Measurements from ENCODE around the gene CC2D1A.

The CC2D1A gene

DNA sequence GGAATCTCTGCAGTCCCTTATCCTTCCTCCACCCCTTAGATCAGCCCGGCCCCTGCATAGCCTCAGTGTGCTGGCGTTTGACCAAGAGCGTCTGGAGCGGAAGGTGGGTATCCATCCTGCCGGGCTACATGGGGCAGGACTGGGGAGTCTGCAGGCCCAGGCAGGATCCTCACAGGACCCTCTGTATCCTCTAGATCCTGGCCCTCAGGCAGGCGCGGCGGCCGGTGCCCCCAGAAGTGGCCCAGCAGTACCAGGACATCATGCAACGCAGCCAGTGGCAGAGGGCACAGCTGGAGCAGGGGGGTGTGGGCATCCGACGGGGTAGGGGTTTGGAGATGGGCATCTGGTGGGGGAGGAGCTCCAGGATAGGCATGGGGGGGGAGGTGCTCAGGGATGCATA is 23.3 kb downstream of the CC2D1A start:
- no peak for TF ChIP-seq ZBTB7A (IDR thresholded peaks at IDR 0.05; ENCODE audit: low read depth)
- no peak for TF ChIP-seq EP300 (IDR thresholded peaks at IDR 0.05; ENCODE audit: borderline replicate concordance)
- TF ChIP-seq, protein P1, sequence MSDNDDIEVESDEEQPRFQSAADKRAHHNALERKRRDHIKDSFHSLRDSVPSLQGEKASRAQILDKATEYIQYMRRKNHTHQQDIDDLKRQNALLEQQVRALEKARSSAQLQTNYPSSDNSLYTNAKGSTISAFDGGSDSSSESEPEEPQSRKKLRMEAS (IDR thresholded peaks at IDR 0.05): no peak
- TF ChIP-seq RAD21 (IDR thresholded peaks at IDR 0.05; ENCODE audit: low read depth): no peak
- no peak for TF ChIP-seq EGR1 (IDR thresholded peaks at IDR 0.05)
- no peak for TF ChIP-seq NFIC (IDR thresholded peaks at IDR 0.05)
- no peak for TF ChIP-seq TAF1 (IDR thresholded peaks at IDR 0.05; ENCODE audit: low read depth)
- TF ChIP-seq, protein P2, sequence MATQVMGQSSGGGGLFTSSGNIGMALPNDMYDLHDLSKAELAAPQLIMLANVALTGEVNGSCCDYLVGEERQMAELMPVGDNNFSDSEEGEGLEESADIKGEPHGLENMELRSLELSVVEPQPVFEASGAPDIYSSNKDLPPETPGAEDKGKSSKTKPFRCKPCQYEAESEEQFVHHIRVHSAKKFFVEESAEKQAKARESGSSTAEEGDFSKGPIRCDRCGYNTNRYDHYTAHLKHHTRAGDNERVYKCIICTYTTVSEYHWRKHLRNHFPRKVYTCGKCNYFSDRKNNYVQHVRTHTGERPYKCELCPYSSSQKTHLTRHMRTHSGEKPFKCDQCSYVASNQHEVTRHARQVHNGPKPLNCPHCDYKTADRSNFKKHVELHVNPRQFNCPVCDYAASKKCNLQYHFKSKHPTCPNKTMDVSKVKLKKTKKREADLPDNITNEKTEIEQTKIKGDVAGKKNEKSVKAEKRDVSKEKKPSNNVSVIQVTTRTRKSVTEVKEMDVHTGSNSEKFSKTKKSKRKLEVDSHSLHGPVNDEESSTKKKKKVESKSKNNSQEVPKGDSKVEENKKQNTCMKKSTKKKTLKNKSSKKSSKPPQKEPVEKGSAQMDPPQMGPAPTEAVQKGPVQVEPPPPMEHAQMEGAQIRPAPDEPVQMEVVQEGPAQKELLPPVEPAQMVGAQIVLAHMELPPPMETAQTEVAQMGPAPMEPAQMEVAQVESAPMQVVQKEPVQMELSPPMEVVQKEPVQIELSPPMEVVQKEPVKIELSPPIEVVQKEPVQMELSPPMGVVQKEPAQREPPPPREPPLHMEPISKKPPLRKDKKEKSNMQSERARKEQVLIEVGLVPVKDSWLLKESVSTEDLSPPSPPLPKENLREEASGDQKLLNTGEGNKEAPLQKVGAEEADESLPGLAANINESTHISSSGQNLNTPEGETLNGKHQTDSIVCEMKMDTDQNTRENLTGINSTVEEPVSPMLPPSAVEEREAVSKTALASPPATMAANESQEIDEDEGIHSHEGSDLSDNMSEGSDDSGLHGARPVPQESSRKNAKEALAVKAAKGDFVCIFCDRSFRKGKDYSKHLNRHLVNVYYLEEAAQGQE (IDR thresholded peaks at IDR 0.05; ENCODE audit: low read depth): no peak
- TF ChIP-seq, protein P3, sequence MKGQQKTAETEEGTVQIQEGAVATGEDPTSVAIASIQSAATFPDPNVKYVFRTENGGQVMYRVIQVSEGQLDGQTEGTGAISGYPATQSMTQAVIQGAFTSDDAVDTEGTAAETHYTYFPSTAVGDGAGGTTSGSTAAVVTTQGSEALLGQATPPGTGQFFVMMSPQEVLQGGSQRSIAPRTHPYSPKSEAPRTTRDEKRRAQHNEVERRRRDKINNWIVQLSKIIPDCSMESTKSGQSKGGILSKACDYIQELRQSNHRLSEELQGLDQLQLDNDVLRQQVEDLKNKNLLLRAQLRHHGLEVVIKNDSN (IDR thresholded peaks at IDR 0.05): no peak

DNA sequence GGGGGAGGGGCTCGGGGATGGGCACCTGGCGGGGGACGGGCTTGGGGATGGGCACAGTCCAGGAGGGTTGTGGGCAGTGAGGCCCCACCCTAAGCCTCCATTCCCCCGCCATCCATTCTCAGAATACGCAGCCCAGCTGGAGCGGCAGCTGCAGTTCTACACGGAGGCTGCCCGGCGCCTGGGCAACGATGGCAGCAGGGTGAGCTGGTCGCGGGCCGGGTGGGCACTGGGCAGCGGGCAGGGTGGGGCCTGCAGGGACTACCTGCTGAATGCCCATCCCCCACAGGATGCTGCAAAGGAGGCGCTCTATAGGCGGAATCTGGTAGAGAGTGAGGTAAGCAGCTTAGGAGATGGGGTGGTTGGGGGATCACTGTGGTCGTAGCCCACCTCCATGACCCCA is 24.0 kb downstream of the CC2D1A start:
- TF ChIP-seq EGR1 (IDR thresholded peaks at IDR 0.05): no peak
- TF ChIP-seq, protein P2 (IDR thresholded peaks at IDR 0.05; ENCODE audit: low read depth): no peak
- TF ChIP-seq, protein P3 (IDR thresholded peaks at IDR 0.05): no peak

DNA sequence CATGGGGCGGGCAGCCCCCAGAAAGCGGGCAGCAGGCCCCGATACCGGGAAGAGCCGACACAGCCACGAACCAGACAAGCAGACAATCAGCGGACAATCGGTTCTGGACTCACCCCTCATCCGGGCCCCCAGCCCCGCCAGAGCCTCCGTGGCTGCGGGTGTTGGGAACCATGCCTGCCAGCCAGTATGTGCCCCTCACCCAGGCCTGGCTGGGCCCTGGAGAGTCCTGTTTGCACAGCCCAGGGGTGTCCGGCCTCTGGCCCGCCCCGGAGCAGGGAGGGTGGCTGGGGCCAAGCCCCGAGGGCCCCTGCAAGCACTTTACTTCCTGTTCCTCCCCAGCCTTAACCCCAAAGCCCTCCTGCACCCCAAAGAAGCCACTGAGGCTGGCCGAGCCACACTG is 24.4 kb downstream of the CC2D1A start:
- TF ChIP-seq CEBPB (IDR thresholded peaks at IDR 0.05) (no peak), ZBTB7A (IDR thresholded peaks at IDR 0.05; ENCODE audit: low read depth) (no peak), TAF1 (IDR thresholded peaks at IDR 0.05; ENCODE audit: low read depth) (no peak), TEAD4 (IDR thresholded peaks at IDR 0.05) (no peak), NFIC (IDR thresholded peaks at IDR 0.05) (no peak), FOXM1 (IDR thresholded peaks at IDR 0.05; ENCODE audit: borderline replicate concordance, low read depth) (no peak), RAD21 (IDR thresholded peaks at IDR 0.05; ENCODE audit: low read depth) (no peak)
- TF ChIP-seq, protein P2 (IDR thresholded peaks at IDR 0.05; ENCODE audit: low read depth): no peak
- TF ChIP-seq, protein P1 (IDR thresholded peaks at IDR 0.05): no peak

DNA sequence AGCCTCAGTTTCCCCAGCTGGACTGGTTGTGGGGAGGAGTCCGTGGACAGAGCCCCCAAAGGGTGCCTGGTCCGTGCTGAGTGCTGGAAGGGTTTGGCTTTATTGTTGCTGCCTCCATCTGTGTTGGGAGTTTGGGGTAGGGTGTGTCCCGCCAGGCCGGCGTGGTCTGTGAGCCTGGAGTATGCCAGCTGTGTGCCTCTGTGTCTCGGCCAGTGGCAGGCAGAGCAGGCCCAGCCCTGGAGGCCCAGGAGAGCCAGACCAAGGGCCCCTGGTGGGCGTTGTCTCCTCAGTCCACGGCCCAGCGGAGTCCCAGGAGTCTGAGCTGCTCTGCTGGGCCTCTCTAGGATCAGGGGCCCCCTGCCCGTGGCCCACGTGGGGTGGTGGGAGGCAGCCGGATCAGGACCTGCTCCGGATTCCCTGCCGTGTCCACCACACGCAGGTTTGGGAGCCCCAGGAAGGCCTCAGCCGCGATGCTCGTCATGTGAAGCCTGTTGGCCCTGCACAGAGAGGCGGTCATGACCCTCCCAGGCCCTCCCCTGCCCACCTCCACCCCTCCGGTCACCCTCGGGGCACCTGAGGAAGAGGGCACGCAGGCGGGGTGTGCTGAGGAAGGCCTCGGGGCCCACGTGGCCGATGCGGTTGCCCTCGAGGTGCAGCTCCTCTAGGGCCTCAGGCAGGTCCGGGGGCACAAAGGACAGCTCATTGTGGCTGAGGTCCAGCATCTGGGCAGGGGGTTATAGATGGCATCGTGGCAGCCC is 25.6 kb downstream of the CC2D1A start:
- no peak for TF ChIP-seq NFIC (IDR thresholded peaks at IDR 0.05)
- TF ChIP-seq, protein P3 (IDR thresholded peaks at IDR 0.05): no peak
- no peak for TF ChIP-seq CEBPB (IDR thresholded peaks at IDR 0.05)
- TF ChIP-seq, protein P2 (IDR thresholded peaks at IDR 0.05; ENCODE audit: low read depth): no peak
- TF ChIP-seq TAF1 (IDR thresholded peaks at IDR 0.05; ENCODE audit: low read depth): no peak
- no peak for TF ChIP-seq TEAD4 (IDR thresholded peaks at IDR 0.05)
- TF ChIP-seq, protein P1 (IDR thresholded peaks at IDR 0.05): no peak
- TF ChIP-seq EP300 (IDR thresholded peaks at IDR 0.05; ENCODE audit: borderline replicate concordance): no peak
- TF ChIP-seq TCF12 (IDR thresholded peaks at IDR 0.05; ENCODE audit: low read depth): no peak
- no peak for TF ChIP-seq EGR1 (IDR thresholded peaks at IDR 0.05)
- TF ChIP-seq YY1 (IDR thresholded peaks at IDR 0.05; ENCODE audit: low read depth): no peak
- TF ChIP-seq CREB1 (IDR thresholded peaks at IDR 0.05; ENCODE audit: low read depth): no peak
- TF ChIP-seq ZBTB7A (IDR thresholded peaks at IDR 0.05; ENCODE audit: low read depth): no peak
- no peak for TF ChIP-seq FOXM1 (IDR thresholded peaks at IDR 0.05; ENCODE audit: borderline replicate concordance, low read depth)
- TF ChIP-seq RAD21 (IDR thresholded peaks at IDR 0.05; ENCODE audit: low read depth): no peak

Measured in Ishikawa (cell line).